ENCODE results near the gene SEMA3A.

SEMA3A gene

GRCh38 chr7:84195295-84196060, 889 bp upstream of the SEMA3A start:
- no peak for DNase-seq (ENCODE audit: low read depth in 2 of 2)

DNA sequence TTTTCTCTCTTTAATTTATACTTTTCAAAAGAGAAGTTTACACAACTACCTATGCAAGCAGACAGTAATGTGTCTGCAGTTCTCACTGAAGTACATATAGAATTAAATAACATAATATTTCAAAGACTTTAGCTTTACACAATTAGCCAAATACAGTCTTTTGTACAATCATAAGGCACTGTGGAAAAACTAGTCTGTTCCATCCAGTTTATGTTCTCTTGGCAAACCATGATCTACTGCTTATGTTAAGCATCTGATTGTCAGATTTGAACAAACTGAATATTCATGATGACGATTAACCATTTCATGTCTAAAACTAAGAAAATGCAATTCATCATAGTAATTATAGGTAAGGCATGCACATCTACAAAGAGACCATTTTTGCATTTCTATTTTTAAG, 842 bp downstream of the SEMA3A start:
- DNase-seq (ENCODE audit: low read depth in 2 of 2): no peak

DNA sequence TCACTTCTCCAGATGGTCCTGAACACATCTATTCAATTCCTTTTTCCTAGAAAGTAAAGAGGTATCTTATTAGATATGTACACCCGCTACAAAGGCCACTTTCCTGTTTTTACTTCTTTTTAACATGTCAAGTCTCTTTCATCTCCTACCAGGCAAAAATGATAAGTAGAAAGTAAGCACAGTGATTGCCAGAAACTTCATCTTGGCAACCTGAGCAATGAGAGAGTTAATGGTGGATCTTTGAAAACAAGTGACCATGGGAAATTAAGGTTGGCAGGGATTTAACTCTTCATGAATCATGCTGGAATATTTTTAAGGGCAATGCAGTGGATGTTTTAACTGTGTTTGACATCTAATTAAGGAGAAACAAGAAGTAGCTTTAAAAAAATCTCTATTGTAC, 2.7 kb downstream of the SEMA3A start:
- no peak for DNase-seq (ENCODE audit: low read depth in 2 of 2)

DNA sequence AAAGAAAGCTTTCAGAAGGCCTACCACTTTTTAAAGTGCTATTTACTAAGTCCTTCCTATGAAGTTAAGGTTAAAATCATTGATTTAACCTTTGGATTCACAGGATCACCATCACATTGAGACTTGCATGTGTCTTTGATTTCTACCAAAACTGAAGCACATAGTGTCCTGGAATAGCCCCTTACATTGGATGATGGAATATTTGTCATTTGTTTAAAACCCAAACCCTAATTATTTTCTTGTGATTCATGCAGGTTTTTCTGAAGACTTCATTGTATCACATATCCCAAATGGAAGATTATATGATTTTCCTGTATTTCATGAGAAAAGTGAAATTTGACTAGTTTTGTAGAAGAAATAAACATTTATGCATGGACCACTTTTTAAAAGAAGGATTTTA, 3.3 kb downstream of the SEMA3A start:
- DNase-seq (ENCODE audit: low read depth in 2 of 2): no peak

DNA sequence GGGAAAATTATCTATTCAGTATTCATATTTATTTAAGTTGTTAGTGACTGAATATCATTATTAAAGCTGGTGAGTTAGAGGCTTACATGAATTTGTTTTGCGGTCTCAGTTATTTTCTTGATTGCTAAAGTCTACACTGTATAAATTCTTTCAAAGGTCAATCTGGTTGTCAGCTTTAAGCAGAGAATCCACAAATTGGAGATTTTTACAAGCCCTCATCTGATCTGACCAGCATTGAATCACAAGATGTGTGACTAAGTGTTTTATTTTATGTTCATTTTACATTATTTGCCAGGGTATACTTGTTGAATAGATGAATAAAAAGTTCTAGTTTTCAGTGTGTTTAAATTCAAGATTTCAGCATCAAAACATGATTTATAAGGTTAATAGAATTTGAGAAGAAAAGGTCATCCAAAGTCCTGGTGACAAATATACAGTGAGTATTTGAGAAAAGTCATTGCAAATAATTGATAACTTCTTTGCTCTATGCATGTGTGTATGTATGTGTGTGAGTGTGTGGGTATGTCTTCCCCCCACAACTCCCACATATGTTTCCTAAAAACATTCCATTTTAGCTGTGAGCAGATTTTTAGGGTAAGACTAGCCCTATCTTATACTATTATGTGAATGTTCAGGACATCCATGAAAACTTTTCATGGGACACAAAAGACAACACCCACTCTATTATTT, 4.4 kb downstream of the SEMA3A start:
- DNase-seq (ENCODE audit: low read depth in 2 of 2): no peak

DNA sequence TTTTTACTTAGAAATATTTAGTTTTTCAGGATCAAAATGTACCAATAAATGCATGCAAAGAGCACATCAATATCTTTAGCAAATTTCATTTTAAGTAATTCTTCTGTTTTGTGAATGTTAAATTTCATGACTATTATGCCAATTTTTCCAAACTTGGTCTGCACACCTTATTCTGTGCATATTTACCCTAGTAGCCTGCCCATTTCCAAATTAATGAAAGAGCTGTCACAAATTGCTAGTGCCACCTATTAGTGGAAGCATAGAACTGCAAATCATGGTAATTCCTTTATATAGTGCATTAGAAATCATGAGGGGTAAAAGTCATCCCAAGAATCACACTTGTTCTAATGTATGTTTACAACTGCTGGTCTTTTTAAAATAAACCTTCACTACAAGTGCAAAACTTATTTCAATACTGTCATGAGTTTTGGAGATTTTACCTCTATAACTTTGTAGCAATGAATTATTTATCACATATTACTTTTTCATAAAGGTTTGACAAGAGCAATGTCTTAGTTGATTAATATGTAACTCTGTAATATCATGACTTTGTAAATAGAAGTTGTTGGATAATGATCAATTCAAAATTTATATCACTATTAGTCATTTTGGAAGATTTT, 5.7 kb downstream of the SEMA3A start:
- DNase-seq (ENCODE audit: low read depth in 2 of 2): no peak

DNA sequence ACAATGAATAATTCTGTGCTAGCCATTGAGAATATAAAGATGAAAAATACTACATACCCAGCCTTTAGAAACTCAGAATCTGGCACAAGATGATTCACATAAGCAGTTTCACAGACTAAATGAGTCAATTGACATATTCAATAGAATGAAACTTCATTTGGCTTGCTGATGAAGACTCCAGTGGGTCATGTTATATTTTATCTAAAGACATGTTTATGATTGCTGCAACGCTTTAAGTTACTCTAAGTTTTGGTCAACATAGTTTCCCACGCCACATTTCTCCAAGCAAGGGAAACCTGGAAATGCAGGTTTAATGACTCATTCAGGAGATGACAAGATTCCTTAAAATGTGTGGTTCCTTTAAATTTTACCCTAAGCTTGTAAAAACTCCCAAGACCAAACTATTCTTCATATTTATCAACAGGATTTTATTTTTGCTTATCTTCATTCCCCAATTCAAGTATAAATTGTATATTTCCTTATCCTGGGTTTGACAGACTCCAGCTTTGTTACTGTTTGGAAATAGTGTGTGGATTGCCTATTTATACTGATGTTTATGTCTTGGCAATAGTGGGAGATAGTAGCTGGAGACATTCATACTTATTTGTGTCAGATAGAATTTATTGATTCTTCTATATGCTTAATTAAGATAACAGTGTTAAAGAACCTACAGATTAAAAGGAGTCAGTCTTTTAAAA, 6.6 kb downstream of the SEMA3A start:
- no peak for DNase-seq (ENCODE audit: low read depth in 2 of 2)

DNA sequence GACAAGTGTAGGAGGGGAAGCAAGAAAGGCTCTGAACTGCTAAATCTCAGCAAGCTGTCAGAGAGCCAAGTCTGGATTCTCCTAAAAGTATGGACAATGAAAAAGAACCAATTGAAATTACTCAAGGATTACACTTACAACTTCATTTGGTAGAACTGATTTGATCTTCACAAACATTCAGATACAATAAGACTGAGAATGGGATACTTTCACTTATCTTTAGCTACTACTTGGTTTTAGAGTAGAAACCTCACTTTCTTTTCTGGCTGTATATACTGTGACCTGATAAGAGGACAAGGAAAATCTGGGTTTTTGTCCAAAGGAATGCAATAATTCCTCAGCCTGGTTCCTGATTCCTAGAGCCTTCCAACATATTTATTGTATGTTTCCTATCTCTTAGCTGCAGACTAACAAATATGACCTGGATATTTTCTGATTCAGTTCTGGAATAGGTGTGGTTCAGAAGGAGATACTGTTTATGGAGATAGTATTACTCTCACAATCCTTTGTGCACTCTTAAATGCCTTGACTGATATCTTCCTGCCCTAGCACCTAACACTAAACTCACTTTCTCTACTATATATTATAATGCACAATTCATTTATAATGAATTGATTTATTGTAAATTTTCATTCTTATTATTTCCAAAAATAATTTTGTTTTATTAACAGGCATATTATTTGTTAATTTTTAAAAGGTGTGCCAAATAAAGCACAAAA, 7.3 kb downstream of the SEMA3A start:
- no peak for DNase-seq (ENCODE audit: low read depth in 2 of 2)

DNA sequence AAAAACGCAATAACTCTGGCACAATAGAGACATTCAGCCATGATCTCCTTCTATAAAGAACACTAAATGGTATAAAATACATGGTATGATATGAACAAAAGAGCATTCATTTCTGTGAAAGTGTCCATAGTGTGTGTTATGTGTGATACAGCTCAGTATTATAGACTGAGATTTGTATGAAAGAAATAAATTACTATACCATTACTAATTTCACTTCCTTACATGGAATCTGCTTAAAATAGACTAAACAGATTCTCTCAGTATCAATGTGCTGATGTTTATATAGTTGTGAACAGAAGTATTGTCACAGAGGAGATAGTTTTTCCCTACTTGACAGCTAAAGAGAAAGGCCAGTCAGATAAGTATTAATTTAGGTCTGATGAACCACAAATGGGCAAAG, 10.8 kb downstream of the SEMA3A start:
- no peak for DNase-seq (ENCODE audit: low read depth in 2 of 2)

GRCh38 chr7:84182301-84182700, 12.3 kb downstream of the SEMA3A start:
- no peak for DNase-seq (ENCODE audit: low read depth in 2 of 2)

GRCh38 chr7:84181628-84182027, 13.0 kb downstream of the SEMA3A start:
- no peak for DNase-seq (ENCODE audit: low read depth in 2 of 2)

GRCh38 chr7:84177758-84178412, 16.7 kb downstream of the SEMA3A start:
- no peak for DNase-seq (ENCODE audit: low read depth in 2 of 2)

- DNase-seq (ENCODE audit: low read depth in 2 of 2): no peak
Observed at GRCh38 chr7:84176716-84177115, 17.9 kb downstream of the SEMA3A start.

- no peak for DNase-seq (ENCODE audit: low read depth in 2 of 2)
Observed at GRCh38 chr7:84175461-84175860, 19.1 kb downstream of the SEMA3A start.

GRCh38 chr7:84170646-84171045, 23.9 kb downstream of the SEMA3A start:
- DNase-seq (ENCODE audit: low read depth in 2 of 2): no peak

- no peak for DNase-seq (ENCODE audit: low read depth in 2 of 2)
Observed at GRCh38 chr7:84162584-84162983, 32.0 kb downstream of the SEMA3A start.

DNA sequence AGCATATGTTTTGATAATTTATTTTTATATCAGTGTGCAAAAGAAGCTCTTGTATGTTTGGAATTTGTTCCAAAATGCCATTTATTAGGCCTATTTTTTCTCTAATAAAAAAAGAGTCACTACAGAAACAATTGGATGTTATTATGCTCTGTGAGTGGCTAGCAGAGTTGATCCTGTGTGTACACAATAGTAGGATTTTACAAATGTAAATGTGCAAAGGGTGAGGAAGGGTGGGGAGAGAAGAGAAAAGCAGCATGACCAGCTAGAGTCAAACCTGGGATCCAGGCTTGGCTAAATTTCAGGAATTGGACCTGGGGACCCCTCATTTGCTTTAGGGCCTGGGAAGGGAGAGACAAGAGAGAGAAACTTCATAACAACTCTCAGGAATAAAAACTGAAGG, 32.5 kb downstream of the SEMA3A start:
- no peak for DNase-seq (ENCODE audit: low read depth in 2 of 2)

DNA sequence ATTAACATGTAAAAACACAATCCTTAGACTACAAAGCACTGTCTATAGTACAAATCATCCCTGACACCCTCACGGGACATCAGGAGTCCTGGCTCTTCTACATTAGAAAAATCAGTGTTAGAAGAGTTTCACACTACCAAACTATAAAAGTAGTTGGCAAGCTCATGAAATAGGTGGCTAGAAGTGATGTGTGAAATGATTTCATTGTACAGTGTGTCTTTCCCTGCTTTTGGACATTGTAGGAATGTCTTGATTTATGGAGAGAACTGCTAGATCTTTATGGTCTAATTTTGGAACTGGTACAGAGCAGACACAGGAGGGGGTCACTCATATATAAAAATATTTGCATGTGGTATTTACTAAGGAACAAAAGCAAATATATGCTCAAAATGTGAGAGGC, 33.2 kb downstream of the SEMA3A start:
- DNase-seq (ENCODE audit: low read depth in 2 of 2): no peak

DNA sequence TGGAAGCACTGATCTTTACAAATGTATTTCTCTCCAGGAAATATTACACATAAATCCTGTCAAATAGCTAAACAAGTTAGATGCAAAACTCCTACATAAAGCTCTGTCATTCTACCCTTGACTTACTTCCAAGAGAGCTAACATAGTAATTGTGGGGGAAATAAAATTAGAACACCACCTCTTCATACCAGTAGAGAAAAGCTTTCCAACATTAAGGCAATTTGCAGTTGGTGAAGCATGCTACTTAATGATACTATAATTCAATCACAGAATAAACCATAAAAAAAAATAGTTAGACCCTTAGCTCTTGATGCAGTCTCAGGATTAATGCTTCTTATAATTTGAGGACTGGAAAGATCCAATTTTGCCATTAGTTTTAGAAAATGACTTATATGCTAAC, 35.2 kb downstream of the SEMA3A start:
- DNase-seq (ENCODE audit: low read depth in 2 of 2): no peak

GRCh38 chr7:84157171-84157570, 37.4 kb downstream of the SEMA3A start:
- no peak for DNase-seq (ENCODE audit: low read depth in 2 of 2)

All from stimulated activated CD4-positive, alpha-beta T cell treated with anti-CD3 and anti-CD28 coated beads, Interleukin-12 subunit alpha, Interleukin-12 subunit beta, amount 100 ng/mL, for 24 hours (primary cell).